Tibial artery (tissue), 4 donors: ENCODE measurements around the gene DLL3.

ENCODE experiments used
- DNase-seq, 2 donors: peaks; one replicate each; pipeline ENCODE4 v3.0.0-alpha.2; 2019
- H3K27ac ChIP-seq, 2 donors: fragments of 200-600 bp; sonication (generic) in 1 of 2; 1 replicate in 1 of 2; 2 replicates in 1 of 2; pipeline ENCODE4 v1.5.1; 2018 to 2019; ENCODE audit warnings: mild to moderate bottlenecking in 1 of 2
- H3K27me3 ChIP-seq, 2 donors: fragments of 200-600 bp; sonication (generic) in 1 of 2; one replicate each; pipeline versions ENCODE4 v1.5.1 to v1.6.0; 2016 to 2019
- H3K36me3 ChIP-seq, 3 donors: fragments of 200-600 bp; sonication (generic) in 2 of 3; one replicate each; pipeline ENCODE4 v1.5.1; 2016 to 2019; ENCODE audit warnings: mild to moderate bottlenecking in 2 of 3
- H3K4me1 ChIP-seq, 4 donors: fragments of 200-600 bp; sonication (generic) in 2 of 4; 1 replicate in 3 of 4; 2 replicates in 1 of 4; pipeline ENCODE4 v1.5.1; 2016 to 2019
- H3K4me3 ChIP-seq, 2 donors: fragments of 200-600 bp; sonication (generic) in 1 of 2; 1 replicate in 1 of 2; 2 replicates in 1 of 2; pipeline ENCODE4 v1.5.1; 2018 to 2019; ENCODE audit warnings: mild to moderate bottlenecking in 2 of 2
- H3K9me3 ChIP-seq, 3 donors: fragments of 200-600 bp; sonication (generic) in 1 of 3; one replicate each; pipeline ENCODE4 v1.5.1; 2016 to 2019
- CTCF ChIP-seq, 2 experiments: fragments of 200-600 bp in 1 of 2; fragments of 450-650 bp in 1 of 2; IDR thresholded peaks; one replicate each; pipeline ENCODE4 v1.5.1; 2017 to 2019; ENCODE audit warnings: antibody characterized with exemption in 2 of 2, mild to moderate bottlenecking in 1 of 2, moderate library complexity in 1 of 2
- intact Hi-C: fragments of 100-400 bp; cut with DNase I; formaldehyde crosslinking; loops from one replicate; pipeline ENCODE4 v1.15.0; 2023; ENCODE audit warnings: low total_unique reads

DLL3 gene

DNA sequence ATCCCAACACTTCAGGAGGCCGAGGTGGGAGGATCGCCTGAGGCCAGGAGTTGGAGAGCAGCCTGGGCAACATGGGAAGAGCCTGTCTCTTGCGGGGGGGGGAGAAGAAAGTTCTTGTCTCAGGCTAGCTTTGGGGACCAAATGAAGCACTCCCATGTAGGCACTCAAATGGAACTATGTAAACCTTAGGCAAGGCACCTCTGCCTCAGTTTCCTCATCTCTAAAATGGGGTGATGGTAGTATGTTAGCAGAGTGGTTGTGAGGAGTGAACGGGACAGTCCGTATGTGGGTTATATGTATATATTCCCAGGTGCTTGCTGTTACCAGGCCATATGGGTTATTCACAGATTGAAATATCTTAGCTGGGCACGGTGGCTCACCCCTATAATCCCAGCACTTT, 6.5 kb upstream of the DLL3 start:
- TF ChIP-seq CTCF (IDR thresholded peaks at IDR 0.05) = no peak
- H3K4me3 ChIP-seq = no peak overlapping the region
- peaks cover 35 to 48% (median 43%) of the 10 kb centered on the region in 3 donors for H3K36me3 ChIP-seq
- H3K27me3 ChIP-seq = peaks cover 0 to 15% of the 10 kb centered on the region in 2 donors
- intact Hi-C loops = no loop called here
- no peak overlapping the region for H3K27ac ChIP-seq
- H3K4me1 ChIP-seq = no peaks in the 10 kb centered on the region
- no peak for DNase-seq
- H3K9me3 ChIP-seq = no peaks in the 10 kb centered on the region

DNA sequence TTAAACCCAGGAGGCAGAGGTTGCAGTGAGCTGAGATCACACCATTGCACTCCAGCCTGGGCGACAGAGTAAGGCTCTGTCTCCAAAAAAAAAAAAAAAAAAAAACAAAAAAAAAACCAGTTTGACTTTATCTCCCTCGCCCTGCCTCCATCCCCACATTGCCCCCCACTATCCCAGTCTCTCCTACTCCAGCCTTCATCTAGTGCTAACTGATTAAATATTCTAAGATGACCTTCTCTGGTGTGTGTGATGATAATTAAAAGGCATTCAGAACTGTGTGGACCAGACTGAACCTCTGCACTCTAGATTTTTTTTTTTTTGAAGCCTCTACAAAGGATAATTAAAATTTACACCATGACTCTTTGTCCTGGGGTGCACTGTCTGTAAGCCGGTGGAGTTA, 6.0 kb upstream of the DLL3 start:
- Histone ChIP-seq H3K36me3 (peaks cover 33 to 45% (median 37%) of the 10 kb centered on the region in 3 donors), H3K27me3 (peaks cover 0 to 20% of the 10 kb centered on the region in 2 donors), H3K9me3 (no peaks in the 10 kb centered on the region), H3K27ac (no peak overlapping the region), H3K4me3 (no peak overlapping the region), H3K4me1 (peaks cover 0 to 3% (median 2%) of the 10 kb centered on the region in 4 donors)
- no peak for TF ChIP-seq CTCF (IDR thresholded peaks at IDR 0.05)
- intact Hi-C loops = no loop called here
- no peak for DNase-seq

GRCh38 chr19:39494661-39495060, 4.1 kb upstream of the DLL3 start:
- Histone ChIP-seq H3K4me1 (peaks cover 0 to 18% (median 17%) of the 10 kb centered on the region in 4 donors), H3K27ac (no peak overlapping the region), H3K4me3 (no peak overlapping the region), H3K9me3 (no peaks in the 10 kb centered on the region), H3K27me3 (peaks cover 0 to 39% of the 10 kb centered on the region in 2 donors), H3K36me3 (peaks cover 14 to 27% (median 19%) of the 10 kb centered on the region in 3 donors)
- no peak for TF ChIP-seq CTCF (IDR thresholded peaks at IDR 0.05)
- intact Hi-C loops = no loop called here
- no peak for DNase-seq

- Histone ChIP-seq H3K27ac (no peak overlapping the region), H3K27me3 (peaks cover 0 to 51% of the 10 kb centered on the region in 2 donors), H3K4me1 (peaks cover 0 to 18% (median 17%) of the 10 kb centered on the region in 4 donors), H3K36me3 (peaks cover under 1 to 13% (median 5%) of the 10 kb centered on the region in 3 donors), H3K4me3 (no peak overlapping the region), H3K9me3 (no peaks in the 10 kb centered on the region)
- TF ChIP-seq CTCF (IDR thresholded peaks at IDR 0.05) = no peak
- no peak for DNase-seq
- intact Hi-C loops = no loop called here
Measured at GRCh38 chr19:39496063-39496462, 2.7 kb upstream of the DLL3 start.

- peaks cover 0 to 20% (median 17%) of the 10 kb centered on the region in 4 donors for H3K4me1 ChIP-seq
- peaks cover 0 to 60% of the 10 kb centered on the region in 2 donors for H3K27me3 ChIP-seq
- H3K9me3 ChIP-seq = no peaks in the 10 kb centered on the region
- intact Hi-C loops = no loop called here
- TF ChIP-seq CTCF (IDR thresholded peaks at IDR 0.05) = no peak
- H3K4me3 ChIP-seq = no peak overlapping the region
- DNase-seq = no peak
- no peaks in the 10 kb centered on the region for H3K36me3 ChIP-seq
- no peak overlapping the region for H3K27ac ChIP-seq
Measured at GRCh38 chr19:39497701-39497995, 1.1 kb upstream of the DLL3 start.
